ENCODE results near the gene PPP2R3C. TPM values are rescaled to one million over a fixed set of nuclear protein-coding genes. Genes with fewer than 3 reads are reported as not detected.
"Not testable (repeated sequence)": the region's sequence is repeated elsewhere in the genome, so short reads cannot be mapped to it uniquely, and the experiment has no call there.

Gene PPP2R3C
- total RNA-seq, 1 donor from 2014 or later = 55.4 TPM

DNA sequence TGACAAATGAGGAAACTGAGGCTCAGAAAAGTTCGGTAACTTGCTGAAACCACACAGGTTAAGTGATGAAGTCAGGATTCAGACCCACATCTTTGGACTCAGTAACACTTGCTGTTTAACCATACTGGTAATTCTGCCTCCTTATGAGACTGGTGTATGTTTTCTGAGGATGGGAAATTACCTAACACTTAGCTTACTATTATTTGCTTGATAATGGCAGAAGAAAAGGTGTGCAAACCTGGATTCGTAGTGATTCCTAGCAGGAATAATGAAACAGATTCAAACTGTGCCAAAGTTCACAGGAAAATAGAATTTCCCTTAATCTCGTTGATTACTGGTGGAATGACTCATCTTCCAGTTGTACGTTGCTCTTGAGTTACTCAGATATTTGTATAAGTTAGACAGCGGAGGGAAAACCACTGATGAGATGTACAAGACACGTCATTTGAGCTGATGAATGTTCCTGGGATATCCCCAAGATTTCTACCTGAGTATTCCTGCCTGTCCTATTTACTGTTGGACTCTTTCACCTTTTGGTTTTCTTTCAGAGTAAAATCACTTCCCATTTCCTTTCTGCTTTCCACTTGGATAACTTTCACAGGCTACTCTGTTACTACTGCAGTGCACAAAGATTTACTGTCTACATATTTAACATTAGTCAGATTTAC, 38.1 kb upstream of the PPP2R3C start:
- Mint-ChIP-seq H3K27me3 (ENCODE audit: low read depth) (no peaks in the 10 kb centered on the region), H3K36me3 (ENCODE audit: low read depth) (no peaks in the 10 kb centered on the region), H3K27ac (ENCODE audit: unreplicated experiment) (no peak overlapping the region), H3K4me1 (no peaks in the 10 kb centered on the region), H3K4me3 (no peak overlapping the region), H3K9me3 (no peaks in the 10 kb centered on the region)
- no peak for DNase-seq (ENCODE audit: low read depth, low spot score)
- TF ChIP-seq CTCF (conservative IDR thresholded peaks at IDR 0.05) = no peak

DNA sequence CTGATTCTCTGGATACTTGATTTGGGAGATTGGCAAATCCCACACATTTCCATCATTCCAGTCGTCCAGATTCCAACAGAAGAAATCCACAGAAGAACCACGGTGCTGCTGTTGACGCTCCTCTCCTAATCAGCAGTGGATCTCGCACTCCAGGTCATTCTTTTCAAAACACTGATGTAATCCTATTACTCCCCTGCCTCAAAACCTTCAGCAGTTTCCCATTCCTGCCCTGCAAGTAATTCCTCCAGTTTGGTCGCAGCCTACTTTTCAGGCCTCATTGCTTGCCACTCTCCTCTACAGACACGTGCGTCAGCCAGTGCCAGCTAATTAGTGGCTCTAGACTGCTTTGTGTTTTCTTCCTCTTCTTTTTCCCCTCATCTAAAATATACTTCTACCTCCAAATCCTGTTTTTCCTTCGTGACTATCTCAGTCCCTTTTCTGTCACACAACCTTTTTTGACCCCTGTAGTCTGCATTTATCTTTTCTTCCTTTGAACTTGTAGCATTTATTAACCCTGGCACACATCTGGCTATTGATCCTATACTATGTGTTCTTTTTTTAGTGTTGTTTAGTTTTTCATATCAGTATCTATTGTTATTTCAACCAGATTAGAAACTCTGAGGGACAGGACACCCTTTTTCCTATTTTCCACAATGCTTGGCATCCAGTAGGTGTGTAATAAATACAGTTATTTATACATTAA, 37.3 kb upstream of the PPP2R3C start:
- H3K27me3 Mint-ChIP-seq (ENCODE audit: low read depth) = no peaks in the 10 kb centered on the region
- DNase-seq (ENCODE audit: low read depth, low spot score) = no peak
- H3K27ac Mint-ChIP-seq (ENCODE audit: unreplicated experiment) = no peak overlapping the region
- H3K9me3 Mint-ChIP-seq = no peaks in the 10 kb centered on the region
- no peak for TF ChIP-seq CTCF (conservative IDR thresholded peaks at IDR 0.05)
- no peak overlapping the region for H3K4me3 Mint-ChIP-seq
- no peaks in the 10 kb centered on the region for H3K4me1 Mint-ChIP-seq
- H3K36me3 Mint-ChIP-seq (ENCODE audit: low read depth) = no peaks in the 10 kb centered on the region

DNA sequence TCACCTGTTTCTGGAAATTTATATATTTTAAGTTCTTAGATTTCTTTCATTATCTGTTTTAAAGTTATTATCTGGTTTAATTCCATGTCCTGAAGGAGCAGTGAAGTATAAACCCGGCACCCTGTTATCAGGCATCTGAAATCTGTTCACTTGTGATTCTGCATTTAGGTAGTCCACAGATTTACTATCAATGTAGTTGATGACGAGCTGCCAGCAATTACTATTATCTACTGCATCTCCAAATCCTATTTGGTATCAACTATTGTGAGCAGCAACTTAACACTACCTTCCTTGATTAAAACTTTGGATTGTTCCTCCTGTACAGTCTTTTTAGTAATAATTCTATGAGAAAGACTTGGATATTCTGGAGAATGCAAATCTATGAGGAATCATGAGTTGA, 36.7 kb upstream of the PPP2R3C start:
- H3K27ac Mint-ChIP-seq (ENCODE audit: unreplicated experiment) = no peak overlapping the region
- no peak for TF ChIP-seq CTCF (conservative IDR thresholded peaks at IDR 0.05)
- no peak overlapping the region for H3K4me3 Mint-ChIP-seq
- no peaks in the 10 kb centered on the region for H3K27me3 Mint-ChIP-seq (ENCODE audit: low read depth)
- DNase-seq (ENCODE audit: low read depth, low spot score) = no peak
- no peaks in the 10 kb centered on the region for H3K36me3 Mint-ChIP-seq (ENCODE audit: low read depth)
- no peaks in the 10 kb centered on the region for H3K9me3 Mint-ChIP-seq
- H3K4me1 Mint-ChIP-seq = no peaks in the 10 kb centered on the region

- TF ChIP-seq CTCF (conservative IDR thresholded peaks at IDR 0.05) = no peak
- H3K27me3 Mint-ChIP-seq (ENCODE audit: low read depth) = no peaks in the 10 kb centered on the region
- no peaks in the 10 kb centered on the region for H3K9me3 Mint-ChIP-seq
- H3K4me3 Mint-ChIP-seq = no peak overlapping the region
- H3K27ac Mint-ChIP-seq (ENCODE audit: unreplicated experiment) = peak overlapping the region; percentile 51
- peaks cover 15% of the 10 kb centered on the region for H3K36me3 Mint-ChIP-seq (ENCODE audit: low read depth)
- no peaks in the 10 kb centered on the region for H3K4me1 Mint-ChIP-seq
- DNase-seq (ENCODE audit: low read depth, low spot score) = no peak
Measured at GRCh38 chr14:35155962-35156361, 34.2 kb upstream of the PPP2R3C start.

DNA sequence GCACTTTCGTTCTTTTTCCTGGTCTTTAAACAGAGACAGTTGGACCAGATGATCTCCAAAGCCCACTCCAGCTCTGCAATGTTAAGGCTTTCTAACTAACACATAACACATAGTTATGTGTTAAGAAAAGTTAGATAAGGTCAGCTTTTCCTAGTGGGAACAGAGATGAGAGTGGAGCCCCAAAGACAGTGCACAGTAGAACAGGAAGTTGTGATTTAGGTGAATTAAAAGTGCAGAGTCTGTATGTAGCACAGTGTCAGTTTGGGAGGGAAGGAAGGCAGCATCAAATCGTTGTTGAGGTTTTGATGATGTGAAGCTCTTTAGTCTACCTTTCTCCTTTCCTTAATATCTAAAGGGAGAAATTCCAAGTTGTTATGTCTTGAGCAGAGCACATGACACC, 32.2 kb upstream of the PPP2R3C start:
- DNase-seq (ENCODE audit: low read depth, low spot score) = no peak
- H3K4me3 Mint-ChIP-seq = no peak overlapping the region
- TF ChIP-seq CTCF (conservative IDR thresholded peaks at IDR 0.05) = no peak
- peaks cover 26% of the 10 kb centered on the region for H3K36me3 Mint-ChIP-seq (ENCODE audit: low read depth)
- no peaks in the 10 kb centered on the region for H3K9me3 Mint-ChIP-seq
- H3K27ac Mint-ChIP-seq (ENCODE audit: unreplicated experiment) = no peak overlapping the region
- no peaks in the 10 kb centered on the region for H3K27me3 Mint-ChIP-seq (ENCODE audit: low read depth)
- H3K4me1 Mint-ChIP-seq = no peaks in the 10 kb centered on the region

DNA sequence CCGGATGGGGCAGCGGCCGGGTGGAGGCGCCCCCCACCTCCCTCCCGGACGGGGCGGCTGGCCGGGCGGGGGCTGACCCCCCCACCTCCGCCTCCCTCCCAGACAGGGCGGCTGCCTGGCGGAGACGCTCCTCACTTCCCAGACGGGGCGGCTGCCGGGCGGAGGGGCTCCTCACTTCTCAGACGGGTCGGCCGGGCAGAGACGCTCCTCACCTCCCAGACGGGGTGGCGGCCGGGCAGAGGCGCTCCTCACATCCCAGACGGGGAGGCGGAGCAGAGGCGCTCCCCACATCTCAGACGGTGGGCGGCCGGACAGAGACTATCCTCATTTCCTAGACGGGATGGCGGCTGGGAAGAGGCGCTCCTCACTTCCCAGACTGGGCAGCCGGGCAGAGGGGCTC, 30.7 kb upstream of the PPP2R3C start:
- not testable (repeated sequence) for DNase-seq (ENCODE audit: low read depth, low spot score); H3K4me1 Mint-ChIP-seq; H3K27ac Mint-ChIP-seq (ENCODE audit: unreplicated experiment); H3K9me3 Mint-ChIP-seq; H3K4me3 Mint-ChIP-seq; H3K27me3 Mint-ChIP-seq (ENCODE audit: low read depth)
- peaks cover 33% of the 10 kb centered on the region for H3K36me3 Mint-ChIP-seq (ENCODE audit: low read depth)

All from neural crest cell (in vitro differentiated cells).